Keratinocyte (primary cell): Measurements from ENCODE around the gene TMEM204. TPM values are rescaled to one million over a fixed set of nuclear protein-coding genes. Genes with fewer than 3 reads are reported as not detected.
"Not testable (repeated sequence)": the region's sequence is repeated elsewhere in the genome, so short reads cannot be mapped to it uniquely, and the experiment has no call there.

Experiments used
- DNase-seq: peaks from one replicate; pipeline ENCODE4 v3.0.0-alpha.2; 2011; ENCODE audit warnings: low read depth, missing footprints, low spot score
- FAIRE-seq: peaks from 2 replicates; lab custom pipeline; 2011; peaks lifted over from hg19 to GRCh38; lab: Jason Lieb, UNC
- H2AFZ ChIP-seq: 2 replicates; pipeline ENCODE4 v1.6.0; 2012; ENCODE audit warnings: low read length, control low read depth, inconsistent platforms; ENCODE audit not compliant: control insufficient read depth
- H3K27ac ChIP-seq: 2 replicates; pipeline ENCODE4 v1.5.1; 2011; ENCODE audit warnings: low read length; ENCODE audit not compliant: control insufficient read depth, insufficient read depth
- H3K27me3 ChIP-seq: 3 replicates; pipeline ENCODE4 v1.6.0; 2011; ENCODE audit warnings: low read length; ENCODE audit not compliant: control insufficient read depth, insufficient read depth; ENCODE audit errors: extremely low read depth
- H3K36me3 ChIP-seq, 2 experiments: 2 replicates in 1 of 2; 3 replicates in 1 of 2; pipeline ENCODE4 v1.5.1; 2011; ENCODE audit warnings: low read length in 2 of 2, mild to moderate bottlenecking in 1 of 2; ENCODE audit not compliant: control insufficient read depth in 2 of 2, insufficient read depth in 2 of 2; ENCODE audit errors: extremely low read depth in 1 of 2
- H3K4me1 ChIP-seq: 3 replicates; pipeline ENCODE4 v1.5.1; 2011; ENCODE audit warnings: low read length; ENCODE audit not compliant: control insufficient read depth, insufficient read depth; ENCODE audit errors: extremely low read depth
- H3K4me2 ChIP-seq: 3 replicates; pipeline ENCODE4 v1.6.0; 2011; ENCODE audit warnings: low read depth, low read length; ENCODE audit not compliant: control insufficient read depth, insufficient read depth; ENCODE audit errors: extremely low read depth
- H3K4me3 ChIP-seq, 3 experiments: fragments of 200-600 bp in 1 of 3; sonication (generic) in 1 of 3; 2 replicates in 2 of 3; 3 replicates in 1 of 3; pipeline ENCODE4 v1.5.1; 2011 to 2016; ENCODE audit warnings: low read length in 3 of 3, mild to moderate bottlenecking in 3 of 3, control low read depth in 2 of 3, inconsistent platforms in 1 of 3, low read depth in 1 of 3, mixed read lengths in 1 of 3, mixed run types in 1 of 3, moderate library complexity in 1 of 3; ENCODE audit not compliant: control insufficient read depth in 2 of 3, insufficient read depth in 2 of 3; ENCODE audit errors: extremely low read depth in 1 of 3
- H3K79me2 ChIP-seq: 2 replicates; pipeline ENCODE4 v1.6.0; 2012; ENCODE audit warnings: low read length; ENCODE audit not compliant: control insufficient read depth, insufficient read depth
- H3K9ac ChIP-seq: 3 replicates; pipeline ENCODE4 v1.6.0; 2011; ENCODE audit warnings: low read length; ENCODE audit not compliant: control insufficient read depth, insufficient read depth; ENCODE audit errors: extremely low read depth
- H3K9me1 ChIP-seq: 3 replicates; pipeline ENCODE4 v1.6.0; 2011; ENCODE audit warnings: low read length; ENCODE audit not compliant: control insufficient read depth, insufficient read depth; ENCODE audit errors: extremely low read depth
- H3K9me3 ChIP-seq: 2 replicates; pipeline ENCODE4 v1.5.1; 2012; ENCODE audit warnings: low read depth, low read length; ENCODE audit not compliant: control insufficient read depth
- H4K20me1 ChIP-seq: 3 replicates; pipeline ENCODE4 v1.6.0; 2011; ENCODE audit warnings: low read length; ENCODE audit not compliant: control insufficient read depth, insufficient read depth; ENCODE audit errors: extremely low read depth
- EZH2 ChIP-seq: IDR thresholded peaks from one replicate; pipeline ENCODE4 v1.6.1; 2012; ENCODE audit warnings: inconsistent platforms, mild to moderate bottlenecking, low read length, moderate library complexity
- dilution Hi-C: fragments of 300-500 bp; cut with MboI; formaldehyde crosslinking; loops from one replicate; pipeline ENCODE4 v1.7.0; 2020; ENCODE audit warnings: low sequenced_read_pairs; ENCODE audit not compliant: extremely low pct_ligation_motif_present
- polyA plus RNA-seq, 5 experiments: library from polyadenylated mRNA; depleted of rRNA in 3 of 5; stranded (reverse) in 3 of 5; stranded (forward) in 1 of 5; unstranded in 1 of 5; fragments of >200 nt; gene quantifications; 1 replicate in 1 of 5; 2 replicates in 3 of 5; 3 replicates in 1 of 5; pipeline versions ENCODE4 v1.2.1 to v1.2.3, GENCODE V29; 2011 to 2012; ENCODE audit warnings: missing spikeins in 2 of 5, low read depth in 1 of 5, low replicate concordance in 1 of 5
- TF ChIP-seq, protein P1 (sequence below), 3 experiments: IDR thresholded peaks in 1 of 3; conservative IDR thresholded peaks in 1 of 3; optimal IDR thresholded peaks in 1 of 3; 2 replicates in 2 of 3; 3 replicates in 1 of 3; pipeline versions ENCODE3 to v1.5.1; 2011; ENCODE audit warnings: low read length in 3 of 3, mild to moderate bottlenecking in 3 of 3, moderate library complexity in 2 of 3, control low read depth in 1 of 3, inconsistent platforms in 1 of 3; ENCODE audit not compliant: insufficient read depth in 2 of 3; ENCODE audit errors: extremely low read depth in 1 of 3

Gene TMEM204
- polyA plus RNA-seq, 1 donor (not counting 4 experiments of a cell fraction or from before 2014, with no cell fraction given), result 1.0 TPM

DNA sequence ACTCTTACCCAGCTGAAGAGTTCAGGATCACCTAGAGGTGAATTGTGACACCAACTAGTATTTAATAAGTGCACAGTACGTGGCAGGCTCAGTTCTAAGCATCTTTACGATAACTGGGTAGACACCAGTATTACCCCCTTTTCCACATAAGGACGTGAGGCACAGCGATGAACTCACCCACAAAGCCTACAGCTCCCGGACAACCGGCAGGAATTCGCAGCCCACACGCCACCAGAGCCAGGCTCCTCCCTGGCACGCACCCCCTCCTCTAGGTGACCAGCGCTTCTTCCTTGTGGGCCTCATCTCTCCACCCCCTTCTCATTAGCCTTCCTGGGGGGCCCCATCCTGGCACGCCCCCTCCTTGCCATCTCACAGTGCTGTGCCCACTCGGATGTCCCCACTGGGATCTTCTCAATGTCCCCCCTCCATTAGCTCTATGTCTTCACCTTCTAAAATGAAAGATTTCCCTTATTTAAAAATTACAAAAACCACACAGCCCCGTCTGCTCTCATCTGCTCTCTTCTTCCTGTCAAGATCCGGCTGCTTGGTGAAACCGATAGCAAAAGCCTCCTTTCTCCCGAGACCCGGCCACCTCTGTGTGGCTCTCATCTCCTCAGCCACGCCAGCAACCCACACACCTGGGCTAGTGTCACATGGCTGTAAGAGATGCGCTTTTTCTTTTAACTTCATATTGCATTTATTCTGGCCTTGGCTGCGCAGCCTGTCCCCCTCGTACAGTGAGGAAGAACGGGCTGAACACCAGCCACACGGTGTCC, 57.7 kb downstream of the TMEM204 start:
- Histone ChIP-seq H3K27ac (no peak overlapping the region), H3K36me3 (peaks cover 0 to 11% of the 10 kb centered on the region in 2 experiments), H3K9me3 (no peaks in the 10 kb centered on the region), H3K4me2 (no peak overlapping the region), H3K4me1 (no peaks in the 10 kb centered on the region), H3K9ac (no peak overlapping the region), H3K79me2 (no peaks in the 10 kb centered on the region), H3K9me1 (no peaks in the 10 kb centered on the region), H4K20me1 (no peaks in the 10 kb centered on the region), H3K4me3 (no peak overlapping the region), H3K27me3 (no peaks in the 10 kb centered on the region), H2AFZ (no peak overlapping the region)
- DNase-seq (no peak), FAIRE-seq (no peak)
- TF ChIP-seq, protein P1, sequence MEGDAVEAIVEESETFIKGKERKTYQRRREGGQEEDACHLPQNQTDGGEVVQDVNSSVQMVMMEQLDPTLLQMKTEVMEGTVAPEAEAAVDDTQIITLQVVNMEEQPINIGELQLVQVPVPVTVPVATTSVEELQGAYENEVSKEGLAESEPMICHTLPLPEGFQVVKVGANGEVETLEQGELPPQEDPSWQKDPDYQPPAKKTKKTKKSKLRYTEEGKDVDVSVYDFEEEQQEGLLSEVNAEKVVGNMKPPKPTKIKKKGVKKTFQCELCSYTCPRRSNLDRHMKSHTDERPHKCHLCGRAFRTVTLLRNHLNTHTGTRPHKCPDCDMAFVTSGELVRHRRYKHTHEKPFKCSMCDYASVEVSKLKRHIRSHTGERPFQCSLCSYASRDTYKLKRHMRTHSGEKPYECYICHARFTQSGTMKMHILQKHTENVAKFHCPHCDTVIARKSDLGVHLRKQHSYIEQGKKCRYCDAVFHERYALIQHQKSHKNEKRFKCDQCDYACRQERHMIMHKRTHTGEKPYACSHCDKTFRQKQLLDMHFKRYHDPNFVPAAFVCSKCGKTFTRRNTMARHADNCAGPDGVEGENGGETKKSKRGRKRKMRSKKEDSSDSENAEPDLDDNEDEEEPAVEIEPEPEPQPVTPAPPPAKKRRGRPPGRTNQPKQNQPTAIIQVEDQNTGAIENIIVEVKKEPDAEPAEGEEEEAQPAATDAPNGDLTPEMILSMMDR (optimal IDR thresholded peaks at IDR 0.05 in 1 of 3, IDR thresholded peaks at IDR 0.05 in 1 of 3, conservative IDR thresholded peaks at IDR 0.05 in 1 of 3; ENCODE audit: extremely low read depth in 1 of 3, insufficient read depth in 2 of 3, low read length in 3 of 3), result no peak
- no peak for TF ChIP-seq EZH2
- dilution Hi-C loops, result no loop called here

- DNase-seq (no peak), FAIRE-seq (no peak)
- Histone ChIP-seq H3K4me1 (no peaks in the 10 kb centered on the region), H3K4me2 (no peak overlapping the region), H3K9me1 (no peaks in the 10 kb centered on the region), H3K36me3 (peaks cover 0 to 4% of the 10 kb centered on the region in 2 experiments), H3K9me3 (no peaks in the 10 kb centered on the region), H2AFZ (no peak overlapping the region), H3K9ac (no peak overlapping the region), H3K27me3 (no peaks in the 10 kb centered on the region), H3K79me2 (no peaks in the 10 kb centered on the region), H4K20me1 (no peaks in the 10 kb centered on the region), H3K4me3 (no peak overlapping the region), H3K27ac (no peak overlapping the region)
- no peak for TF ChIP-seq EZH2
- TF ChIP-seq, protein P1 (optimal IDR thresholded peaks at IDR 0.05 in 1 of 3, IDR thresholded peaks at IDR 0.05 in 1 of 3, conservative IDR thresholded peaks at IDR 0.05 in 1 of 3; ENCODE audit: extremely low read depth in 1 of 3, insufficient read depth in 2 of 3, low read length in 3 of 3), result no peak
- dilution Hi-C loops, result no loop called here
These were observed 59.0 kb downstream of the TMEM204 start for GRCh38 chr16:1592446-1592845.

DNA sequence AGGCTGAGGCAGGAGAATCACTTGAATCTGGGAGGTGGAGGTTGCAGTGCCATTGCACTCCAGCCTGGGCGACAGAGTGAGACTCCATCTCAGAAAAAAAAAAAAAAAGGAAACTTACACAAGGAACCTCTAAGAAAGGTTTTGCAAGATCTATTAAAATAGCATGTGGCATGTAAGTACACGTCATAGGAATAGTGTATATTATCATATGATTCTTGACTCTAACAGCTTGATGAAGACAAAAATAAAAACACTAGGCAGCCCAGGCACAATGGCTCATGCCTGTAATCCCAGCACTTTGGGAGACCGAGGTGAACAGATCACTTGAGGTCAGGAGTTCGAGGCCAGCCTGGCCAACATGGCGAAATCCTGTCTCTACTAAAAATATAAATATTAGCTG, 62.0 kb downstream of the TMEM204 start:
- H3K9me3 ChIP-seq, DNase-seq, dilution Hi-C loops, H3K79me2 ChIP-seq, H3K9ac ChIP-seq, H3K9me1 ChIP-seq, H3K27ac ChIP-seq, FAIRE-seq, H3K4me3 ChIP-seq, H3K4me2 ChIP-seq, H3K36me3 ChIP-seq, H3K27me3 ChIP-seq, H4K20me1 ChIP-seq, H2AFZ ChIP-seq, H3K4me1 ChIP-seq: not testable (repeated sequence)
